Pericardium fibroblast (primary cell): ENCODE results near the gene PPT1. TPM values are rescaled to one million over a fixed set of nuclear protein-coding genes. Genes with fewer than 3 reads are reported as not detected.

Experiments used
- total RNA-seq: library from RNA; depleted of rRNA; stranded (reverse); fragments of >200 nt; gene quantifications from 2 replicates; pipeline ENCODE4 v1.2.3, GENCODE V29; 2015

Gene PPT1
- 29.7 and 32.1 TPM in 2 replicates for total RNA-seq

DNA sequence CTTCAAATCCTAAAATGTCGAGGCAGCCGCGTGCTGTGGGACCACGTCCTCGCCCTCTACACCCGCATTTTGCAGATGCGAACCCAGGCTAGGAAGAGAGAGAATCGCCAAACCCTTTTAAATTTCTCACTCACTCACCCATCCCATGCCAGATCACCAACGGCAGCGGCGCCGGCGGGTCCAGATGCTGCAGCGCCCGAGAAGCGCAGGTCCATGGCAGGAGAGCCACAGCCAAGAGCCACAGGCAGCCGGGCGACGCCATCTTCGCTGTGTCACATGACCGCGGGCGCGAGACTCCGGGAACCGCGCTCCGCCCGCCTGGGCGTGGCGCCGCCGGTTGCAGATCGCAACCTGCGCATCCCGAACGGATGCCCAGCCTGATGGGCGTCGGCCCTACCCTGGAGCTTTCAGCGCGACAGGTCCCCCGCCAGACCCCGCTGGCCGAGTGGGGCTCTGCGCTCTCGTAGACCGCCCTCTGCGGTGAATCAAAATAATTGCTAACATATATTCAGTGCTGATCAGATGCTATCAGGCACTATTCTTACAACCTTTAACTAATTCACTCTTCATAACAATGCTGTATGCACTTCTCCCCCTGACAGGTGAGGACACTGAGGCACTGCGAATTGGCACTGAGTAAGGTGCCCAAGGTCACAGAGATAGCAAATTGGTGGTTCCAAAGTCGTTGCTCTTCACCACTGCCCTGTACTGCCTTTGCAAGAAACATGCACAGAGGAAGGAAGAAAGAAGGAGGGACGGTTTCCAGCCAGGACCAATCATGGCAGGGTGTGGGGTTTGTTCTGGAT, at the start of gene PPT1:
PPT1 (minus strand) TSS at position 276 of the 806 bp plus-strand sequence; CDS start at position 262, 14 bp downstream.

DNA sequence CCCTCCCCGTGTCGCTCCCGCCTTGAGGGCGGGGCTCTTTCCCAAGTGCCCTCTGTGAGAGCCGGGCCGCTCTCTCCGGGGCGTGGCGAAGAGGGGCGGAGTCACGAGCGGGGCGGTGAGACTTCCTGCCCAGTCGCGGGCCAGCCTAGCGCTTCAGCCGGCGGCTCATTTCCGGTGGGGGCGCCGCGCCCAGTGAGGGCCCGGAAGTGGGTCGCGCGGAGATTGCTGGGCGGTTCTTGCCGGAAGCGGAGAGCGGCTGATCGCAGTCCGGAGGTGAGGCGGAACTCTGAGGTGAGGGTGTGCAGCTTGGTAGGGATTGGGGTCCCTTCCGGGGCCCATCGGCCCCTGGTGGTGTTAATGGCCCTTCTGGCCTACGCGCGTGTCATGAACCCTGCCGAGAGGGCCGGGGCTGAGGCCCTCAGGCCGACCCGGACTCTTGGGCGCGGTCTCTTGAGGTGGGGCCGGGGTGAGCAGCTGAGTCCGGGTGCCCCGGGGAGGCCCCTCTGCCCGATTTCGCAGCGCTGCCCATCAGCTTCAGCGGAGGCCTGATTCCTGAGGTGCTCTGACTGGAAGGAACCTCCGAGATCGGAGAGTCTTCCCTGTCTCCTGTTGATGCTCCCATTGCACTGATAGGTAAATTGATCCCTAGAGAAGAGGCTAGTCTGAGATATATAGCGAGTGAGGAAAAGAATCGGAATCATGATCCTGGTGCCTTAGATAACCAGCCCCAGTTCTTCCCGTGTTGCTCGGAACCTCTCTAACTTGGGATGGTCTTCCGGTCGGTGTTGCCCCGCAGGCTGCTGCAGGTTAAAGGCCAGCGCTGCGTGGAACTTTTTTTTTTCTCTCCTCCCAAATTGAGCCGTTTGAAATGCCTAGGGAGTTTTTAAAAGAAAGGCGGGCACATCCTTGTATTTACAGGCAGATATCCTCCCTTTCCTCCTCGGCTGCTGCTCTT, 56.3 kb downstream of the PPT1 start, which contains the start of gene CAP1:
CAP1 (plus strand) TSS at position 219 of the 955 bp plus-strand sequence. CDS start 18,618 bp downstream, outside the sequence.

Other genes with a start within 250 kb of the PPT1 start
- 6.9 and 13.1 TPM in 2 replicates for gene TRIT1, start 213.7 kb downstream of the PPT1 start, total RNA-seq
- gene MYCL, start 195.3 kb downstream of the PPT1 start, total RNA-seq, result 0.68 TPM in 1 of 2 replicates, not detected in the other
- gene MFSD2A, start 142.1 kb downstream of the PPT1 start, total RNA-seq, result 2.8 and 7.2 TPM in 2 replicates
- 168 and 316 TPM in 2 replicates for gene CAP1, start 56.5 kb downstream of the PPT1 start, total RNA-seq
- gene RLF, start 64.1 kb upstream of the PPT1 start, total RNA-seq, result 8.3 and 10.6 TPM in 2 replicates
- not detected in 2 replicates for gene TMCO2, start 150.7 kb upstream of the PPT1 start, total RNA-seq
- gene ZMPSTE24, start 161.0 kb upstream of the PPT1 start, total RNA-seq, result 31.9 and 41.4 TPM in 2 replicates
- gene COL9A2, start 220.0 kb upstream of the PPT1 start, total RNA-seq, result 2.2 and 4.2 TPM in 2 replicates